ENCODE measurements around the gene E2F8.

GRCh38 chr11:19209617-19210370, 31.0 kb downstream of the E2F8 start:
- TF ChIP-seq, protein P1, sequence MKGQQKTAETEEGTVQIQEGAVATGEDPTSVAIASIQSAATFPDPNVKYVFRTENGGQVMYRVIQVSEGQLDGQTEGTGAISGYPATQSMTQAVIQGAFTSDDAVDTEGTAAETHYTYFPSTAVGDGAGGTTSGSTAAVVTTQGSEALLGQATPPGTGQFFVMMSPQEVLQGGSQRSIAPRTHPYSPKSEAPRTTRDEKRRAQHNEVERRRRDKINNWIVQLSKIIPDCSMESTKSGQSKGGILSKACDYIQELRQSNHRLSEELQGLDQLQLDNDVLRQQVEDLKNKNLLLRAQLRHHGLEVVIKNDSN (IDR thresholded peaks at IDR 0.05; ENCODE audit: borderline replicate concordance, low read depth) = no peak
- TF ChIP-seq RFX5 (IDR thresholded peaks at IDR 0.05; ENCODE audit: low read length) = no peak
- TF ChIP-seq, protein P2, sequence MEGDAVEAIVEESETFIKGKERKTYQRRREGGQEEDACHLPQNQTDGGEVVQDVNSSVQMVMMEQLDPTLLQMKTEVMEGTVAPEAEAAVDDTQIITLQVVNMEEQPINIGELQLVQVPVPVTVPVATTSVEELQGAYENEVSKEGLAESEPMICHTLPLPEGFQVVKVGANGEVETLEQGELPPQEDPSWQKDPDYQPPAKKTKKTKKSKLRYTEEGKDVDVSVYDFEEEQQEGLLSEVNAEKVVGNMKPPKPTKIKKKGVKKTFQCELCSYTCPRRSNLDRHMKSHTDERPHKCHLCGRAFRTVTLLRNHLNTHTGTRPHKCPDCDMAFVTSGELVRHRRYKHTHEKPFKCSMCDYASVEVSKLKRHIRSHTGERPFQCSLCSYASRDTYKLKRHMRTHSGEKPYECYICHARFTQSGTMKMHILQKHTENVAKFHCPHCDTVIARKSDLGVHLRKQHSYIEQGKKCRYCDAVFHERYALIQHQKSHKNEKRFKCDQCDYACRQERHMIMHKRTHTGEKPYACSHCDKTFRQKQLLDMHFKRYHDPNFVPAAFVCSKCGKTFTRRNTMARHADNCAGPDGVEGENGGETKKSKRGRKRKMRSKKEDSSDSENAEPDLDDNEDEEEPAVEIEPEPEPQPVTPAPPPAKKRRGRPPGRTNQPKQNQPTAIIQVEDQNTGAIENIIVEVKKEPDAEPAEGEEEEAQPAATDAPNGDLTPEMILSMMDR (IDR thresholded peaks at IDR 0.05) = no peak
- TF ChIP-seq MXI1 (IDR thresholded peaks at IDR 0.05; ENCODE audit: low read depth, low read length) = no peak
- TF ChIP-seq ELF1 (IDR thresholded peaks at IDR 0.05) = no peak
- TF ChIP-seq RAD21 (IDR thresholded peaks at IDR 0.05; ENCODE audit: low read length) = no peak
- no peak for TF ChIP-seq TAF1 (IDR thresholded peaks at IDR 0.05; ENCODE audit: borderline replicate concordance, low read depth, low read length)
- TF ChIP-seq RXRA (IDR thresholded peaks at IDR 0.05; ENCODE audit: borderline replicate concordance, low read depth) = no peak
- TF ChIP-seq EP300 (IDR thresholded peaks at IDR 0.05; ENCODE audit: borderline replicate concordance in 1 of 2, low read depth in 1 of 2, low read length in 1 of 2) = no peak
- no peak for TF ChIP-seq TEAD4 (IDR thresholded peaks at IDR 0.05; ENCODE audit: borderline replicate concordance, insufficient read depth)
- TF ChIP-seq POLR2AphosphoS5 (IDR thresholded peaks at IDR 0.05; ENCODE audit: low read depth, low read length) = no peak
- TF ChIP-seq SMC3 (IDR thresholded peaks at IDR 0.05; ENCODE audit: low read depth, low read length) = no peak
